ENCODE data around the gene CUL9.

DNA sequence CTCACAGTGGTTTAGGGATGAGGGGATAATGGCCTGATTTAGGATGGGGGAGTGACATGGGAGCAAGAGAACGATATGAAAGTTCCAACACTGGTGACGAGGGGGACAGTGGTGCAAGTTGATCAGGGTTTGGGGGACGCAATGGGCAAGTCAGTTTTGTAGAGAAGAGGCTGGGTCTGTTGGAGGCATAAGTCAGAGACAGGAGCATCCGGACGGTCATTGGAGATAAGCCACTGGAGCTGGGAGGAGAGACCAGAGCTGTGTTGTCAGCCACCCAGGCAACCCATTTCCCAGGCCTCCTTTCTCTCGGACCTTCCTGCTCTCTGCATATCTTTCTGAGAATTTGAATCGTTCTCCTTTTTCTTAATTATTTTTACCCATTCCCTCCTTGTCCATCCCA lies 37.8 kb downstream of the CUL9 start:
- TF ChIP-seq, protein P1, sequence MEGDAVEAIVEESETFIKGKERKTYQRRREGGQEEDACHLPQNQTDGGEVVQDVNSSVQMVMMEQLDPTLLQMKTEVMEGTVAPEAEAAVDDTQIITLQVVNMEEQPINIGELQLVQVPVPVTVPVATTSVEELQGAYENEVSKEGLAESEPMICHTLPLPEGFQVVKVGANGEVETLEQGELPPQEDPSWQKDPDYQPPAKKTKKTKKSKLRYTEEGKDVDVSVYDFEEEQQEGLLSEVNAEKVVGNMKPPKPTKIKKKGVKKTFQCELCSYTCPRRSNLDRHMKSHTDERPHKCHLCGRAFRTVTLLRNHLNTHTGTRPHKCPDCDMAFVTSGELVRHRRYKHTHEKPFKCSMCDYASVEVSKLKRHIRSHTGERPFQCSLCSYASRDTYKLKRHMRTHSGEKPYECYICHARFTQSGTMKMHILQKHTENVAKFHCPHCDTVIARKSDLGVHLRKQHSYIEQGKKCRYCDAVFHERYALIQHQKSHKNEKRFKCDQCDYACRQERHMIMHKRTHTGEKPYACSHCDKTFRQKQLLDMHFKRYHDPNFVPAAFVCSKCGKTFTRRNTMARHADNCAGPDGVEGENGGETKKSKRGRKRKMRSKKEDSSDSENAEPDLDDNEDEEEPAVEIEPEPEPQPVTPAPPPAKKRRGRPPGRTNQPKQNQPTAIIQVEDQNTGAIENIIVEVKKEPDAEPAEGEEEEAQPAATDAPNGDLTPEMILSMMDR (IDR thresholded peaks at IDR 0.05), result no peak
- TF ChIP-seq POLR2A (IDR thresholded peaks at IDR 0.05), result no peak

Measured in Peyer's patch (tissue), 4 donors.